Stimulated activated CD4-positive, alpha-beta T cell treated with anti-CD3 and anti-CD28 coated beads, Interleukin-12 subunit alpha, Interleukin-12 subunit beta, amount 100 ng/mL, for 4 hours (primary cell): ENCODE measurements around the gene FHL1.

Experiments
- DNase-seq: peaks from one replicate; pipeline ENCODE4 v3.0.0-alpha.2; 2020

Gene FHL1

DNA sequence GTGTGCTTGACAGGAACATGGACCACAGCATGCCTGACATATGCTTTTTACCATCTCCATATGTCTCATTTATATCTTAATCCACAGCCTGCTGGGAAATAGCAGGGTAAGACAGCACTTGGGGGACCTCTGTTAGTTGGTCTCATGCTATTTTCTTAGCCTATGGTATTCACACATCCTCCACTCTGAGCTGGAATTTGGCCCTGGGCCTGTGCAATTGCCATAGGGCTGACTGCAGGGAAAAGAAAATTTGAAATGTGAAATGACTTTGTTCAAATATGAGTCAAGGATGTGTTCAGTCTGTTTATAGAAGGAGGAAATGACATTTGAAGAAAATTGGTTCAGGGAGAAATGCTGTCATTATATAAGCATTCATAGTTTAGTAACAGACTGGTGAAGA, 113.4 kb downstream of the FHL1 start:
- no peak for DNase-seq
